OCI-LY1 (cell line): ENCODE measurements around the gene MAST4.

ENCODE experiments used
- EZH2 ChIP-seq: fragments of 200-600 bp; sonication (generic), shearing (Covaris generic); IDR thresholded peaks from 2 replicates; pipeline ENCODE4 v1.8.0; 2017; ENCODE audit warnings: borderline replicate concordance, mixed run types, mild to moderate bottlenecking, antibody characterized with exemption, low read length, moderate library complexity, mixed read lengths
- TF ChIP-seq, protein P1 (sequence below): fragments of 200-600 bp; sonication (generic), shearing (Covaris generic); IDR thresholded peaks from 2 replicates; pipeline ENCODE4 v1.5.1; 2017; ENCODE audit warnings: mild to moderate bottlenecking, antibody characterized with exemption, low read length, moderate library complexity, mixed read lengths

GRCh38 chr5:66931651-66932050, 335.5 kb downstream of the MAST4 start:
- TF ChIP-seq, protein P1, sequence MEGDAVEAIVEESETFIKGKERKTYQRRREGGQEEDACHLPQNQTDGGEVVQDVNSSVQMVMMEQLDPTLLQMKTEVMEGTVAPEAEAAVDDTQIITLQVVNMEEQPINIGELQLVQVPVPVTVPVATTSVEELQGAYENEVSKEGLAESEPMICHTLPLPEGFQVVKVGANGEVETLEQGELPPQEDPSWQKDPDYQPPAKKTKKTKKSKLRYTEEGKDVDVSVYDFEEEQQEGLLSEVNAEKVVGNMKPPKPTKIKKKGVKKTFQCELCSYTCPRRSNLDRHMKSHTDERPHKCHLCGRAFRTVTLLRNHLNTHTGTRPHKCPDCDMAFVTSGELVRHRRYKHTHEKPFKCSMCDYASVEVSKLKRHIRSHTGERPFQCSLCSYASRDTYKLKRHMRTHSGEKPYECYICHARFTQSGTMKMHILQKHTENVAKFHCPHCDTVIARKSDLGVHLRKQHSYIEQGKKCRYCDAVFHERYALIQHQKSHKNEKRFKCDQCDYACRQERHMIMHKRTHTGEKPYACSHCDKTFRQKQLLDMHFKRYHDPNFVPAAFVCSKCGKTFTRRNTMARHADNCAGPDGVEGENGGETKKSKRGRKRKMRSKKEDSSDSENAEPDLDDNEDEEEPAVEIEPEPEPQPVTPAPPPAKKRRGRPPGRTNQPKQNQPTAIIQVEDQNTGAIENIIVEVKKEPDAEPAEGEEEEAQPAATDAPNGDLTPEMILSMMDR, result no peak
- no peak for TF ChIP-seq EZH2
